ENCODE data around the gene IER3IP1. TPM values are rescaled to one million over a fixed set of nuclear protein-coding genes. Genes with fewer than 3 reads are reported as not detected.
A peak's percentile ranks its signal among the peaks of the same experiment; 100 is the strongest.
"Not testable (repeated sequence)": the region's sequence is repeated elsewhere in the genome, so short reads cannot be mapped to it uniquely, and the experiment has no call there.

IER3IP1 gene
- total RNA-seq, 2 experiments from 2014 or later: 10.0 to 10.1 TPM

- CTCF ChIA-PET: no interaction called here
- Mint-ChIP-seq H3K4me3 (no peak overlapping the region), H3K36me3 (ENCODE audit: low read depth) (no peaks in the 10 kb centered on the region), H3K27ac (no peak overlapping the region), H3K27me3 (peaks cover 10% of the 10 kb centered on the region), H3K9me3 (peaks cover 10% of the 10 kb centered on the region), H3K4me1 (peaks cover 2% of the 10 kb centered on the region)
- no peak for DNase-seq
- POLR2A ChIA-PET: no interaction called here
Observed at GRCh38 chr18:47179520-47179919, 3.4 kb upstream of the IER3IP1 start.

GRCh38 chr18:47175283-47175897 lies 774 bp downstream of the IER3IP1 start:
- no peaks in the 10 kb centered on the region for H3K9me3 Mint-ChIP-seq
- ChIA-PET CTCF (interaction anchor here (1.5 kb wide), 1 partner anchor 25 kb away, joined by 5 read pairs; the partner anchor contains the start of gene HDHD2), POLR2A (interaction anchor here (1.7 kb wide), 1 partner anchor 25 kb away, joined by 13 read pairs; the partner anchor contains the start of gene HDHD2)
- no peak overlapping the region for H3K4me3 Mint-ChIP-seq
- H3K4me1 Mint-ChIP-seq: peaks cover 2% of the 10 kb centered on the region
- no peak for DNase-seq
- H3K36me3 Mint-ChIP-seq (ENCODE audit: low read depth): no peaks in the 10 kb centered on the region
- H3K27ac Mint-ChIP-seq: peak overlapping the region; percentile 58
- peaks cover 6% of the 10 kb centered on the region for H3K27me3 Mint-ChIP-seq

- Mint-ChIP-seq H3K27me3 (peaks cover 6% of the 10 kb centered on the region), H3K4me3 (no peak overlapping the region), H3K9me3 (no peaks in the 10 kb centered on the region), H3K4me1 (peaks cover 2% of the 10 kb centered on the region), H3K27ac (no peak overlapping the region), H3K36me3 (ENCODE audit: low read depth) (no peaks in the 10 kb centered on the region)
- CTCF ChIA-PET: interaction anchor here (1.5 kb wide), 1 partner anchor 25 kb away, joined by 5 read pairs; the partner anchor contains the start of gene HDHD2
- DNase-seq: no peak
- POLR2A ChIA-PET: interaction anchor here (1.7 kb wide), 1 partner anchor 25 kb away, joined by 13 read pairs; the partner anchor contains the start of gene HDHD2
Observed at GRCh38 chr18:47174545-47175116, 1.5 kb downstream of the IER3IP1 start.

- ChIA-PET CTCF (no interaction called here), POLR2A (interaction anchor here (1.3 kb wide), 1 partner anchor 22 kb away, joined by 3 read pairs; the partner anchor contains the start of gene HDHD2)
- peaks cover 2% of the 10 kb centered on the region for H3K36me3 Mint-ChIP-seq (ENCODE audit: low read depth)
- no peaks in the 10 kb centered on the region for H3K9me3 Mint-ChIP-seq
- H3K4me3 Mint-ChIP-seq: no peak overlapping the region
- H3K4me1 Mint-ChIP-seq: peaks cover 10% of the 10 kb centered on the region
- H3K27ac Mint-ChIP-seq: no peak overlapping the region
- DNase-seq: no peak
- peaks cover 3% of the 10 kb centered on the region for H3K27me3 Mint-ChIP-seq
Observed at GRCh38 chr18:47172476-47172875, 3.7 kb downstream of the IER3IP1 start.

GRCh38 chr18:47168913-47169312 lies 7.3 kb downstream of the IER3IP1 start:
- DNase-seq: no peak
- peaks cover 6% of the 10 kb centered on the region for H3K36me3 Mint-ChIP-seq (ENCODE audit: low read depth)
- no peak overlapping the region for H3K4me3 Mint-ChIP-seq
- no peaks in the 10 kb centered on the region for H3K9me3 Mint-ChIP-seq
- CTCF ChIA-PET: no interaction called here
- no peaks in the 10 kb centered on the region for H3K27me3 Mint-ChIP-seq
- POLR2A ChIA-PET: interaction anchor here (1.0 kb wide), 1 partner anchor 18 kb away, joined by 3 read pairs; the partner anchor contains the start of gene HDHD2
- H3K4me1 Mint-ChIP-seq: peaks cover 24% of the 10 kb centered on the region
- H3K27ac Mint-ChIP-seq: no peak overlapping the region

- CTCF ChIA-PET: interaction anchor here (0.6 to 0.7 kb wide), 2 partner anchors 15 to 327 kb away, joined by 3 to 7 read pairs; no protein-coding TSS in a partner anchor
- DNase-seq: no peak
- Mint-ChIP-seq H3K4me1 (peaks cover 28% of the 10 kb centered on the region), H3K4me3 (no peak overlapping the region), H3K9me3 (no peaks in the 10 kb centered on the region), H3K27ac (no peak overlapping the region), H3K27me3 (no peaks in the 10 kb centered on the region), H3K36me3 (ENCODE audit: low read depth) (peaks cover 6% of the 10 kb centered on the region)
- POLR2A ChIA-PET: interaction anchor here (1.0 kb wide), 1 partner anchor 18 kb away, joined by 3 read pairs; the partner anchor contains the start of gene HDHD2
Observed at GRCh38 chr18:47168509-47168908, 7.7 kb downstream of the IER3IP1 start.

- no peak for DNase-seq
- ChIA-PET CTCF (interaction anchor here (1.2 kb wide), 1 partner anchor 232 kb away, joined by 3 read pairs; no protein-coding TSS in a partner anchor), POLR2A (interaction anchor here (1.8 kb wide), 1 partner anchor 16 kb away, joined by 8 read pairs; the partner anchor contains the start of gene HDHD2)
- no peaks in the 10 kb centered on the region for H3K9me3 Mint-ChIP-seq
- H3K4me3 Mint-ChIP-seq: no peak overlapping the region
- H3K27ac Mint-ChIP-seq: no peak overlapping the region
- peaks cover 6% of the 10 kb centered on the region for H3K36me3 Mint-ChIP-seq (ENCODE audit: low read depth)
- H3K4me1 Mint-ChIP-seq: peaks cover 35% of the 10 kb centered on the region
- H3K27me3 Mint-ChIP-seq: no peaks in the 10 kb centered on the region
Observed at GRCh38 chr18:47166294-47166693, 9.9 kb downstream of the IER3IP1 start.

GRCh38 chr18:47163241-47163640 lies 12.9 kb downstream of the IER3IP1 start:
- Mint-ChIP-seq H3K9me3 (no peaks in the 10 kb centered on the region), H3K27me3 (no peaks in the 10 kb centered on the region), H3K4me1 (peaks cover 28% of the 10 kb centered on the region), H3K4me3 (no peak overlapping the region), H3K27ac (no peak overlapping the region), H3K36me3 (ENCODE audit: low read depth) (peaks cover 6% of the 10 kb centered on the region)
- ChIA-PET POLR2A (no interaction called here), CTCF (no interaction called here)
- DNase-seq: no peak

GRCh38 chr18:47160256-47160655 lies 15.9 kb downstream of the IER3IP1 start:
- POLR2A ChIA-PET: no interaction called here
- Mint-ChIP-seq H3K9me3 (no peaks in the 10 kb centered on the region), H3K27ac (no peak overlapping the region), H3K4me3 (no peak overlapping the region), H3K27me3 (no peaks in the 10 kb centered on the region), H3K4me1 (peaks cover 20% of the 10 kb centered on the region), H3K36me3 (ENCODE audit: low read depth) (peaks cover 9% of the 10 kb centered on the region)
- CTCF ChIA-PET: no interaction called here
- no peak for DNase-seq

GRCh38 chr18:47158404-47158803 lies 17.8 kb downstream of the IER3IP1 start:
- H3K9me3 Mint-ChIP-seq, POLR2A ChIA-PET, H3K27me3 Mint-ChIP-seq, H3K4me3 Mint-ChIP-seq, H3K4me1 Mint-ChIP-seq, H3K27ac Mint-ChIP-seq, CTCF ChIA-PET, DNase-seq: not testable (repeated sequence)
- peaks cover 18% of the 10 kb centered on the region for H3K36me3 Mint-ChIP-seq (ENCODE audit: low read depth)

- H3K36me3 Mint-ChIP-seq (ENCODE audit: low read depth): peaks cover 18% of the 10 kb centered on the region
- peak overlapping the region; percentile 87 for H3K27ac Mint-ChIP-seq
- H3K4me1 Mint-ChIP-seq: peaks cover 28% of the 10 kb centered on the region
- no peaks in the 10 kb centered on the region for H3K27me3 Mint-ChIP-seq
- ChIA-PET CTCF (interaction anchor here (0.7 to 1.2 kb wide), 2 partner anchors 46 to 54 kb away, joined by 4 read pairs; no protein-coding TSS in a partner anchor), POLR2A (interaction anchor here (1.2 to 1.4 kb wide), 4 partner anchors 11 to 23 kb away, joined by 3 to 4 read pairs (median 3); no protein-coding TSS in a partner anchor)
- no peak for DNase-seq
- peak overlapping the region; percentile 92 for H3K4me3 Mint-ChIP-seq
- H3K9me3 Mint-ChIP-seq: no peaks in the 10 kb centered on the region
Observed at GRCh38 chr18:47151439-47151838, 24.7 kb downstream of the IER3IP1 start.

- CTCF ChIA-PET: interaction anchor here (1.1 to 1.6 kb wide), 3 partner anchors 24 to 598 kb away, joined by 3 to 5 read pairs (median 4); no protein-coding TSS in a partner anchor
- no peak for DNase-seq
- peaks cover 14% of the 10 kb centered on the region for H3K36me3 Mint-ChIP-seq (ENCODE audit: low read depth)
- POLR2A ChIA-PET: interaction anchor here (0.9 to 2.2 kb wide), 11 partner anchors 11 to 233 kb away, joined by 3 to 13 read pairs (median 3); partner anchors contain the start of genes KATNAL2 and PIAS2
- peak overlapping the region; percentile 87 for H3K27ac Mint-ChIP-seq
- no peaks in the 10 kb centered on the region for H3K9me3 Mint-ChIP-seq
- H3K27me3 Mint-ChIP-seq: no peaks in the 10 kb centered on the region
- H3K4me3 Mint-ChIP-seq: peak overlapping the region; percentile 92
- H3K4me1 Mint-ChIP-seq: peaks cover 28% of the 10 kb centered on the region
Observed at GRCh38 chr18:47150824-47151366, 25.3 kb downstream of the IER3IP1 start.

Measured in activated CD4-positive, alpha-beta memory T cell treated with anti-CD3 and anti-CD28 coated beads, Interleukin-2, amount 10 ng/mL, durations not matched to agents 7 days and 5 days (primary cell).